GM20431 (cell line): ENCODE data around the gene PTPRG.
"Not testable (repeated sequence)": the region's sequence is repeated elsewhere in the genome, so short reads cannot be mapped to it uniquely, and the experiment has no call there.

ENCODE experiments used
- in situ Hi-C: fragments of 300-500 bp; cut with MseI, MboI; formaldehyde crosslinking; loops from one replicate; pipeline ENCODE4 v1.15.0; 2020; ENCODE audit warnings: low sequenced_read_pairs; ENCODE audit not compliant: unreplicated experiment

Gene PTPRG

DNA sequence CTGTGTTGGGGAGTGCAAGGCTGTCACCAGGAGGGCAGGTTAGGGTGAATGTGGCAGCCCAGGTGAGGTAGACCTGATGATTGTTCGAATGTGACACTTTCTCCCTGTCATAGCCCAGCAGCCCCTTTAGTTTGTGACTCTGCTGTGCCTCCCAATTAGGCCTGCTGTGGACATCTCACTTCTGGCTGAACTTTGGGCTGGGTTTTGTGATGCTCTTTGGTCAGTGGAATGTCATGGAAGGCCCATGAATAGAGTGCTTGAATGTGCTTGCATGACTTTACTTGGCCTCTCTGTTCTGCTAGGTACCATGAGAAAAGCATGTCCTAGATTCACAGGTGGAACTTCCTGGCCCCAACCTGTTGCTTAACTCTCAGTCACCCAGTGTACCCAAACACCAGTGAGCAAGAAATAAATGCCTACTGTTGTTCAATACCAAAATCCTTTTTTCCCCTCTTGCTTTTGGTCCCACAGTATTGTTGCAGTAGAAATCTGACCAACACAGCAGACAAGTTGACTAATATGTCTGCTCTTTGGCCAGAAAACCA is 249.7 kb downstream of the PTPRG start:
- in situ Hi-C loops: no loop called here

DNA sequence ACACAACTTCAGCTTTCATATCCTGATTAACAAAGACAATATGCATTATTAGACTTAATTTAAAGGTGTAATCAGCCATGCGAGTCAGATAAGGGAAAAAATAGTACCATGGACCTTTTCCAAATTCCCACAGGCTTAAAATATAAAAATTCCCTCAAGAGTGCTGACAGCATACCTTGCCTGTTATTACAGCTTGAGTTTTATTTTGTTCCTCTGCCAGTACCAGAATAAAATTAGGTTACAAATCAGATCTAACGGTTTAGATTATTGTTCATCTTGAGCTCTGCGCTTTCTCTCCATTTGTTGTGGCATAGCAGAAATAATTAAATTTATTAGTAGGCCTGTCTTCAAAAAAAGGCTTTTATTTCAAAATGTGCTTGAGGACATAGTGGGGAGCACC is 250.3 kb downstream of the PTPRG start:
- in situ Hi-C loops: no loop called here

DNA sequence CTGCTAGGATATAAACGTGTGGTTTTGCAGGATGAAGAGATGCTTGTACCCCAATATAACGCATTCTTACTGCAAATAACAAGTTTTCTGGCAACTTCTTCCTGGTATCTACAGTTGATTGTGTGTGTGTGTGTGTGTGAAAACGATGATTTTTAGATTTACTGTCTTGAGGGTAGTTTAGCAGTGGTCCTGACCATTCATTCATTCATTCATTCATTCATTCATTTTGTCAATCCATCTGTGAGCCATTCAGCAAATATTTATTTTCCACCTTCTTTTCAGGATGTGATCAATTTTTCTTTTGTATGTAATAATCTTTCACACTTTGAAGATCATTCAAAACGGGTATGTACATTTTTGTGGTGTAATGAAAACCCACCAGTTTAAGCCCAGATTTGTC is 250.7 kb downstream of the PTPRG start:
- in situ Hi-C loops: no loop called here

DNA sequence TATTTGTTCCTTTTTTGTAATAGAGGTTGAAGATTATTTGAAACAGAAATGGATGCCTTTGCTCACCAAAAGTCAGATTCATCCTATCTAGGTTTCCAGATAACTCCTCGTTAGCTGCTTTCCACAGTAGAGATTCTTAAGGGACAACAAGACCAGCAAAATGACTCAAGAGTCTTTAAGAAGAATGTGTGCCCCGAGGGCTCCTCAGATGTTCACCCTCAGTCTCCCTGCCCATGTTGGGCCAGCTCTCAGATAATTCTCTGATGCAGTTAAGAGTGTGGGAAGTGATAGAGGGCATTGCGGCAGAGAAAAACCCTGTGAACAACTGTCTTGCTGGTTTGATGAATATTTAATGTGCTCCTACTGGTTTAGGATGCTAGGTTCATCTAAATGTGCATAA is 251.1 kb downstream of the PTPRG start:
- in situ Hi-C loops: no loop called here

DNA sequence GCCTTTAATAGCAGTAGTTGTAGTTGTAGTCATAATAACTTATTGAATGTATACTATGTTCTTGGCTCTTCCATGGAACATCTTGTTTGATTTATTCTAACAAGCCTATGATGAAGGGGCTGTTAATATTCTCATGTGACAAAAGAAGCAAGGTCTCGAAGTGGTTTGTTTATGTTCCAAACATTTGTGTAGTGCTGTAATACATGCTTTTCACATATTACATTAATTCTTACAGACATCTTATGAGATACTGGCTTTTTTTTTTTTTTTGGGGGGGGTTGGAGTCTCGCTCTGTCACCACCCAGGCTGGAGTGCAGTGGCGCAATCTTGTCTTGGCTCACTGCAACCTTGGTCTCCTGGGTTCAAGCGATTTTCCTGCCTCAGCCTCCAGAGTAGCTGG is 252.3 kb downstream of the PTPRG start:
- in situ Hi-C loops: no loop called here

DNA sequence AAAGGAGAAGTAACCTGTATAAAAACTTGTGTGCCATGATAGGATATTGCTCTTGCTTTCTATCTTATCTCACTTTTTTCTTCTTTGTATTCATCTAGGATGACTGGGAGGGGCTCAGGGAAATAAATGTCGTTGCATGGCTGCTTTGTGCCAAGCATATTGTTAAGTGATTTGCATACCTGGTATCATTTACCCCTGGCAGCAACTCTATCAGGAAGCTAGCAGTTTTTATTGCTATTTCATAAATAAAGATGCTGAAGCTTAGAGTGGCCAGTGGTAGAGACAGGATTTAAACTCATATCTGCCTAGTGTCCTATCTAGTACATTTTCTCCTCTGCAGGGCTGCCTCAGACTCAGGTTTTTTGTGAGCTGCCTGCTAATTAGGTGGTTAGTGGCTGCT is 253.3 kb downstream of the PTPRG start:
- in situ Hi-C loops: no loop called here

DNA sequence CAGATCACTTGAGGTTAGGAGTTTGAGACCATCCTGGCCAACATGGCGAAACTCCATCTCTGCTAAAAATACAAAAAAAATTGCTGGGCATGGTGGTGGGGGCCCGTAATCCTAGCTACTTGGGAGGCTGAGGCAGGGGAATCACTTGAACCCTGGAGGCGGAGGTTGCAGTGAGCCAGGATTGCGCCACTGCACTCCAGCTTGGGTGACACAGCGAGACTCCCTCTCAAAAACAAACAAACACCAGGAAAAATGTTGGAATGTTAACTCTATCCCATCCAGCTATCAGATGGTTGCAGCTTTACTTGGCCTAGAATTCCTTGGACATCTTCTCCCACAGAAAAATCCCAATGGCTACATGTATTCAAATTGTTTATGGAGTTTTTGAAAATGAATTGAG is 254.9 kb downstream of the PTPRG start:
- in situ Hi-C loops: not testable (repeated sequence)

DNA sequence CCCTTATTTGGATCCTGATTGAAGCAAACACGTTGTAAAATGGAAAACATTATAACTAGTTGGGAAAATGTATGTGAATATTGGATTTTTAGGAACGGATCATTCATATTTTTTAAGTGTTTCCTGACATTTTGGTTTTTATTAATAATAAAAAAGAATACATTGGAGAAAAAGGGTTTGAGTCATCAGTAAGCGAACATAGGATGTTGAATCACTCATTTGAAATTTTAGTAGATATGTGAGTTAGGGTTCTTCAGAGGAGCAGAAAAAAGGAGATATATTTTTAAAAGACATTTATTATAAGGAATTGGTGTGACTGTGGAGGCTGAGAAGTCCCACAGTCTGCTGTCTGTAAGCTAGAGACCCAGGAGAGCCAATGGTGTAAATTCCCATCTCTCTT is 258.5 kb downstream of the PTPRG start:
- in situ Hi-C loops: no loop called here

DNA sequence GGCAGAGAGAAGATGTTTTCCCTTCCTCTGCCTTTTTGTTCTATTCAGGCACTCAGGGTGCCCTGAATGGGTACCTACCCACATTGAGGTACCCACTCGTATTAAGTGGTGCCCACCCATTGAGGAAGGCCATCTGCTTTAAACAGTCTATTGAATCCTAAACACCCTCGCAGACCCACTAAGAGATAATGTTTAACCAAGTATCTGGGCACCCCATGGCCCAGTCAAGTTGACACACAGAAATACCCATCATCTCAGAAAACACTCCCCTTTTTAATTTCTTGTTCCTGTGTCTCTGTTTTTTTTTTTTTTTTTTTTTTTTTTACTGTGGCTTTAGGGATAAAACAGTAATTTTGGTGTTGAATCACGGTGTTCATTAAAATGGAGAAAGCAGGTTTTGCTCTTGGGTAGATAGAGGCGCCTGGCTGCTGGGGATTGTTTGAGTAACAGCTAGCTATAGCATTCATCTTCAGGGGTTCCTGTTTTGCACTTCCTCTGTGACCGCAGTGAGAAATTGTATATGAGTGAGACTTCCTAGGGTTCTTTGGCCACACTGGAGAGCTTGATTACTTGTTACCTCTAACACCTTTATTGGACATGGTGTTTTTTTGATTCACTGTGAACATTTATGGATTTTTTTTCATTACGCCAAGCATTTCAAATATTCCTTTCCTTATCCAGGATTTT is 259.1 kb downstream of the PTPRG start:
- in situ Hi-C loops: no loop called here

DNA sequence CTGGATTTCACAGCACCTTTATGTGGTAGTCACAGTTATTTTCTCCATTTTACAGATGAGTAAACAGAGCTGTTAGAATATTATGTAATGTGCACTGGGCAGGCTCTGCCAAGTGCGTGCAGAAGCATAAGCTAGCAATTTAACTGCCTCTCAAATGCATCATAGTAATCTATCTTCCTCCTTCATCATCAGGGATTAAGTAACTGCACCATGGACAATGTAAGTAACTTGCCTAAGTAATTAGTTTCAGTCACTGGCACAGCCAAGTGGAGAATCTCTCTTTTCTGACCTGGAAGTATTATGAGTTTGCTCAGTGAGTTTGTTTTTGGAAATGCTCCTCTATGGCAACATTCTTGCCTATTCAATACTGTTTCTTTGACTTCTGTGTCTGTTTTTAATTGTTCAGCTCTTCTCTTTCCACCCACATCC is 260.5 kb downstream of the PTPRG start:
- in situ Hi-C loops: no loop called here

DNA sequence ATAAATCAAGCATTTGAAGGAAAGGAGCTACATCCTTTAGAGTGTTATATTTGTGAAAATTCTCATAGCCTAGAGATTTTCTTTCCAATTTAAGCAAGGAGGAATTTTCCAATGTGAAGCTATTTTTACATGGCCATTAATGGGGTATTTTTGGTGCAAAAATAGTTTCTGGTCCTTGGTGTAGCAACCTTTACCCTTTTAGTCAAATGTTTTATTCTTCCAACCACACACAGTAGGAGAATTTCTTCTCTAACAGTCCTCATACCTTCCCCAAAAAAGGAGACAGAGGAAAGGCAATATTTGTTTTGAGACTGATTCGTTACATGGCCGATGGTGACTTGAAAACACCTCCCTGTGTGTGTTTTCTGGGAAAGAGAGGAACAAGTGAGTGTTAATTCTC is 261.2 kb downstream of the PTPRG start:
- in situ Hi-C loops: no loop called here

DNA sequence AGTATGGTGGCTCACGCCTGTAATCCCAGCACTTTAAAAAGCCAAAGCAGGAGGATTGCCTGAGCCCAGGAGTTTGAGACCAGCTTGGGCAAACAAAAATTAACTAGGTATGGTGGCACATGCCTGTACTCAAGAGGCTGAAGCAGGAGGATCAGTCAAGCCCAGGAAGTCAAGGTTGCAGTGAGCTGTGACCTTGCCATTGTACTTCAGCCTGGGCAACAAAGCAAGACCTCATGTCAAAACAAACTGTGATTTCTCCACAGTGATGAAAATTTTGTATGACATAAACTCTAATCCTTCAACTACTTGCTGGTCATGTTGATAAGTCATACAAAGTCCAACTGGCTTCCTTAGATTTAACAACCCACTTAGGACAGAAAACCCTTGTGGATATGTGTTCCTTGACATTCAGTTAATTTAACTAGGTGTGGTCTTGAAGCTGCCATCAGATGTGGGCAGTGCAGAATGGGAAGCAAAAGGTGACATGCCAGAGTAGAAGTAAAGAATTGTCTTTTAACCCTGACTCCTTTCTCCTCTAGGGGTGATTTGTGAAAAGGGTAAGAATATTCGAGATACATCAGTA is 263.3 kb downstream of the PTPRG start:
- in situ Hi-C loops: no loop called here

DNA sequence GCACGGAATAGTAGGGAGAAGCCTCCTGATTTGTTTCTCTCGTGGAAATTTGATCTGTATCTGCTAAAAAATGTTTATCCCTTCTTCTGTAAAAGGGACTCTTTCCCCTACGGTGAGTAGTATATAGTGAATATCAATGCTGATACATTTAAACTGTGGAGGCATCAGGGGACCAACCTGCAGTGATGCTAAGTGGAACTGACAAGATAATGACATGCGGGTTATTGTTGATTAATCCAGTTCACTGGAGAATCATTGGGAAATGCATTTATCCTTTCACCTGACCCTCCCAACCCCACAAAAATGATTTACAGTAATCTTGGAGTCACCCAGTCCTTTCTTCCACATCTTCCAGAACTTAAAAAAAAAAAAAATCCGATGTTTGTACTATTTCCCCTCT is 264.8 kb downstream of the PTPRG start:
- in situ Hi-C loops: no loop called here

DNA sequence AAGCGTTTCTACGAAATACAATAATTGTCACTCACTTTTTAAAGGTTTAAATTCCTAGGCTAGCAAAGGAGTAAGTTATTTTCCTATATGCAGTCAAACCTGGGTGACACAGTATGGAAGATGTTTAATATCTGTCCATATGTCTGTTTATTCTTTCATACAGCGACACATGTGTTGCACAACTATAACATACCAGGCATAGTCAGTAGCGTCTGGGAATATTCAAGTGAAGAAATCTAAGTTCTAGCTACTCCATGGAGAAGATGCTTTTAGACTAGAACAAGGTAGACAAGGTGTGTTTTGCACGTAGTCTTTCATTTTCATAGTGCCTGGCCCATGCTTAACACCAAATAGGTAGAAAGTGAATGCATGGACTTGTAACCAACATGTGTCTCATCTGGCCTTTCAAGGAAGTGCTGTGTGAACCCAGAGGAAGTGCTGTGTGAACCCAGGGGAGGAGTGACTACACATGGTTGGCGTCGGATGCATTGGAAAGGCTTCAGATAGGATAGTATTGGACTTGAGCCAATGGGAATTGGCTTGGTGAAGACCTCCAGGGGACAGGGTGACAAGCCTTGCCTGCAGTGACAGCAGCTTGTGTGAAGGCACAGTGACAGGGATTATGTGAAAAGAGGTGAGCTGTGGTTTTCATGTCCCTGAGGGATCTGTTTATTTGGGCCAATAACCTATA is 267.0 kb downstream of the PTPRG start:
- in situ Hi-C loops: no loop called here

DNA sequence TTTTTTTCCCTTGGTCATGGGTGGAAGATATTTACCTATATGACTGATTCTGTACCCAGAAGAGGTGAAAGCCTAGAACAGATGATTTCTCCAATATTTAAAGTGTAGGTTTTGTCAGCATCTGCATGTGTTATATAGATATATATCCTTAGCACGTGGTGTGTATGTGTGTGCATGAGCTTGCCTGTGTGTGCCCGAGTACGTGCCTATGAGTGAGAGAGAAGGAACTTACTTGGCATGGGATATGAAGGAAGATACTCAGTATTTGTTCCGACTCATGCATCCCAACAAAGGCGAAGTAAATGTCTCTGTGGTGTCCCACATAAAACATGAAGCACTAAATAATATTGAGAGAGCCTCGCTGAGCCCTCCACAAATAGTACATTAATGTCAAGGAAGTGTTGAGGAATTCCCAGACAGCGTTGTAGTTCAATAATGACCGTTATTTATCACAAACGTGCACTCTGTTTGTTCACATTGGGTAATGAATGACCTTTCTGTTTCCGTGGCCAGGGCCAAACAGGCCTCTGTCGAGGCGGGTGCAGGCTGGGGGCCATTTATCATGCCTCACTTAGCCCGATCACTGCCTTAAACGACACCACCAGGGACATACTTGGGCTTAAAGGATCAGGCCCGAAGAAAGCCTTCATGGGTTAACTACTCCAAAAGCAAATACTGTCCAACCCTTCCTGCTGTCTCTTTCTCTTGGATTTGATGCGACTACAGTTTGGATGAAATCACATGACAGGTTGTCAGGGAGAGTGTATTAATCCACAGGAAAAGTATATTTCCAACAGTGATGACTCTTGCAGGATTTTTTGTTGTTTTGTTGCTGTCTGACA is 267.7 kb downstream of the PTPRG start:
- in situ Hi-C loops: no loop called here

DNA sequence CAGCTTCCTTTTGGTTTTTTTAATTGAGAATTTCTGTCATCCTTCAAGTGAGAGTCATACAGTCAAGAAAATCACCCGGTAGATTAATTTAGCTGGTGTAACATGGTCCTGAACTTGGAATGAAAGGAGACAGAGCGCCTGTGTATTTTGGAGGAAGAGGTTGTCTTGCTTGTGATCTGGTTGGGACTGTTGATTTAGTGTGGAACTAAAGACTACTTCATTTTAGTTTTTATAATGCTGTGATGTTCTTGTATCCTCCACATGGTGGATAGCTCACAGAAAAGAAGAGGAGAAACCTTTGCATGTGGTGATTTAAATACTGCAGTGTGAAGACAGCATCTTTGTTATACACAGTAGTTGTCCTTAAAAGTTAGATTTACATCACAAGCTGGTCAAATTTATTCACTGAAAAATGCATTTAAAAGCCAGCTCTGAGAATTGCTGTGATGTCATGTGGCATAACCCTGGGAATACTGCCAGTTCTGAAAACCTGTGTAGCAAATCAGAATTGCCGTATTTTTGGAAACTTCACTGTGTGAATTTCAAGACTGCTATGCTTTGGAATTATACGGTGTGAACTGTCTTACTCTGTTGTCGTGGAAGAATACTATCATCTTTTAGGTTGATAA is 268.5 kb downstream of the PTPRG start:
- in situ Hi-C loops: no loop called here

DNA sequence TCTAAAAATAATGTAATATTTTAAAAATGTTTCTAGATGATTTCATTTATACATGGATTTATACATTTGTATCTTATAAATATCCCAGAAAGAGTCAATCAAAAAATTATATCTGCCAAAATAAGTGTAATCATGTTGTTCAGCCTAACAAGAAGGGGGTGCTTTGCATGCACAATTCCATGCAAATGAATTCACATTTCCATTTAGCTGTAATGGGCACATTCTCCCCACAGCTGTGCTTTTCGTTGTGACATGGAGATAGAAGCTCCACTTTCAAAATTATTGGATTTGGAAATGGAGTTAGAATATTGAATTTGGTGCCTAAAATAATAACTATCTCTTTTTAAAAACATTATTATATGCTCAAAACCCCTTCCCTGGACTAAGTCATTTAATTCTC is 270.6 kb downstream of the PTPRG start:
- in situ Hi-C loops: no loop called here

DNA sequence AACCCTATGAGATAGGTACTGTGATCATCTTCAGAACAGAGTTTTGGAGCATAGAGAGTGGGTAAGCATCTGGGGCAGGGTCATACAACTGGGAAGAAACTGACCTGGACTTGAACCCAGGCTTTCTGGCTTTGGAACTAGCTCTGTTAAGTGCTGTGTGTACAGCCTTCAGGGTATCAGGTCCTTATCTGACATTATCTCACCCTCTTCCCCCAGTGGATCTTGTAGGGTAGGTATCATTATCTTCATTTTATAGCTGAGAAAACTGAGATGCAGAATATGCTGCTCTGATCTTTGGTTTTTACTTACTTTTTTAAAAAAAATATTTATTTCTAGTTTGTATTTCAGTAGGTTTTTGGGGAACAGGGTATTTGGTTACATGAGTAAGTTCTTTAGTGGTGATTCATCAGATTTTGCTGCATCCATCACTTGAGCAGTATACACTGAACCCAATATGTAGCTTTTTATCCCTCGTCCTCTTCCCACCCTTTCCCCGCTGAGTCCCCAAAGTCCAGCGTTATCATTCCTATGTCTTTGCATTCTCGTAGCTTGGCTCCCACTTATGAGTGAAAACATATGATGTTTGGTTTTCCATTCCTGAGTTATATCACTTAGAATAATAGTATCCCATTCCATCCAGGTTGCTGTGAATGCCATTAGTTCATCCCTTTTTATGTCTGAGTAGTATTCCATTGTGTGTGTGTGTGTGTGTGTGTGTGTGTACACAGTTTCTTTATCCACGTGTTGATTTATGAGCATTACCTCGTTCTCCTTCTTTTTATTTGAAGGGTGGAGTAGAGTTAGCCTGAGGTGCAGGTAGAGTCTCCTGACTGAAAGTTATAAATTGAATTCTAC is 271.2 kb downstream of the PTPRG start:
- in situ Hi-C loops: no loop called here

DNA sequence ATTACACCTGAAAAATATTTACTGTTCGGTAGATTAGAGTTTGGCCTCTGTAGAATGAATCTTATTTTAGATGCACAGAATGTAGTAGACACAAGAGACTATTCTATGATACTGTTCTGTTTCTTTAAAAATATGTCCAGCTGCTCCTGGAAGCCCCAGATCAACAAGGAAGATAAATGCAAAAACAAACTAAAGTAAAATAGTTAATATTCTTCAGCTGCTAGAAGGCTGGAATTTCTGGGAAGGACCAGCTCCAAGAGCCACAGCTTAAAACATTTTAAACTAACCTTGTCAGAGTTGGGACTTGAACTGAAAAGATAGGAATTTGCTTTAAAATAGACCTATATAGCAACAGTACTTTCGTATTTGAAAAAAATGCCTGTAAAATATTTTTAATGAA is 277.9 kb downstream of the PTPRG start:
- in situ Hi-C loops: no loop called here
